Nephron progenitor cell (in vitro differentiated cells): ENCODE data around the gene KRT80.

Experiments
- DNase-seq: peaks from one replicate; pipeline ENCODE4 v3.0.0; 2021
- H3K27ac Mint-ChIP-seq: 2 replicates; pipeline ENCODE4 v1.8.0; 2021; ENCODE audit warnings: mild to moderate bottlenecking, moderate library complexity, mixed read lengths
- H3K27me3 Mint-ChIP-seq: 2 replicates; pipeline ENCODE4 v1.8.0; 2021; ENCODE audit warnings: mild to moderate bottlenecking, low read depth, mixed read lengths; ENCODE audit not compliant: poor library complexity
- H3K36me3 Mint-ChIP-seq: 2 replicates; pipeline ENCODE4 v1.8.0; 2021; ENCODE audit warnings: low read depth, mixed read lengths
- H3K4me1 Mint-ChIP-seq: 2 replicates; pipeline ENCODE4 v1.8.0; 2021; ENCODE audit warnings: mixed read lengths
- H3K4me3 Mint-ChIP-seq: 2 replicates; pipeline ENCODE4 v1.8.0; 2021; ENCODE audit warnings: mild to moderate bottlenecking, moderate library complexity, mixed read lengths
- H3K9me3 Mint-ChIP-seq: 2 replicates; pipeline ENCODE4 v1.8.0; 2021; ENCODE audit warnings: mild to moderate bottlenecking, moderate library complexity, mixed read lengths
- CTCF ChIP-seq: fragments of 200-600 bp; sonication (generic); IDR thresholded peaks from 2 replicates; pipeline ENCODE4 v1.5.0; 2021; ENCODE audit warnings: antibody characterized with exemption

KRT80 gene

GRCh38 chr12:52169886-52170285 lies 21.9 kb downstream of the KRT80 start:
- H3K27me3 Mint-ChIP-seq, result peaks cover 31% of the 10 kb centered on the region
- peak overlapping the region; percentile 39 for H3K27ac Mint-ChIP-seq
- DNase-seq, result no peak
- no peak for TF ChIP-seq CTCF
- no peaks in the 10 kb centered on the region for H3K9me3 Mint-ChIP-seq
- H3K4me3 Mint-ChIP-seq, result no peak overlapping the region
- H3K36me3 Mint-ChIP-seq, result no peaks in the 10 kb centered on the region
- peaks cover 6% of the 10 kb centered on the region for H3K4me1 Mint-ChIP-seq

GRCh38 chr12:52168019-52168717 lies 23.6 kb downstream of the KRT80 start:
- Mint-ChIP-seq H3K9me3 (no peaks in the 10 kb centered on the region), H3K36me3 (no peaks in the 10 kb centered on the region), H3K4me3 (no peak overlapping the region), H3K27ac (peak overlapping the region; percentile 21), H3K4me1 (peaks cover 15% of the 10 kb centered on the region), H3K27me3 (peaks cover 34% of the 10 kb centered on the region)
- DNase-seq, result no peak
- no peak for TF ChIP-seq CTCF

GRCh38 chr12:52167526-52167925 lies 24.3 kb downstream of the KRT80 start:
- TF ChIP-seq CTCF, result no peak
- Mint-ChIP-seq H3K9me3 (no peaks in the 10 kb centered on the region), H3K27ac (no peak overlapping the region)

GRCh38 chr12:52166672-52167071 lies 25.1 kb downstream of the KRT80 start:
- H3K27me3 Mint-ChIP-seq, result peaks cover 34% of the 10 kb centered on the region
- DNase-seq, result no peak
- no peak for TF ChIP-seq CTCF
- H3K36me3 Mint-ChIP-seq, result no peaks in the 10 kb centered on the region
- H3K27ac Mint-ChIP-seq, result no peak overlapping the region
- peaks cover 30% of the 10 kb centered on the region for H3K4me1 Mint-ChIP-seq
- H3K9me3 Mint-ChIP-seq, result no peaks in the 10 kb centered on the region
- H3K4me3 Mint-ChIP-seq, result no peak overlapping the region

More at GRCh38 chr12:52167526-52167925, 24.3 kb downstream of the KRT80 start:
- H3K27me3 Mint-ChIP-seq, result peaks cover 34% of the 10 kb centered on the region
- no peaks in the 10 kb centered on the region for H3K36me3 Mint-ChIP-seq
- H3K4me3 Mint-ChIP-seq, result no peak overlapping the region
- no peak for DNase-seq
- peaks cover 22% of the 10 kb centered on the region for H3K4me1 Mint-ChIP-seq

- DNase-seq, result no peak
- no peak for TF ChIP-seq CTCF
- Mint-ChIP-seq H3K27me3 (peaks cover 38% of the 10 kb centered on the region), H3K4me1 (peaks cover 33% of the 10 kb centered on the region), H3K27ac (peak overlapping the region; percentile 42), H3K4me3 (no peak overlapping the region), H3K9me3 (no peaks in the 10 kb centered on the region), H3K36me3 (no peaks in the 10 kb centered on the region)
Observed at GRCh38 chr12:52165096-52165855, 26.5 kb downstream of the KRT80 start.
